Measurements from ENCODE around the gene PRSS37. TPM values are rescaled to one million over a fixed set of nuclear protein-coding genes. Genes with fewer than 3 reads are reported as not detected.

Gene PRSS37
- total and polyA plus RNA-seq, 2 of the 13 experiments (the other 11 are each of a cell fraction or from before 2014, with no cell fraction given), result not detected

- no peak for TF ChIP-seq ZBTB20 (CRISPR knock-in tag; IDR thresholded peaks at IDR 0.05; ENCODE audit: borderline replicate concordance, low read depth)
Measured at GRCh38 chr7:141889321-141889720, 48.0 kb upstream of the PRSS37 start (continued).

- no TSS peak for BruUV-seq (replicated peaks)
Measured at GRCh38 chr7:141884539-141885225, 43.4 kb upstream of the PRSS37 start.

More at GRCh38 chr7:141884539-141885225, 43.4 kb upstream of the PRSS37 start:
- no peak for ATAC-seq
- CTCF ChIA-PET (ENCODE audit: low intra/inter-chr PET ratio, low total read pairs), result no interaction called here
- no peak overlapping the region for H2AFZ ChIP-seq (ENCODE audit: low read length)
- DNase-seq (ENCODE audit: low spot score), result no peak
- TF ChIP-seq ARID2 (CRISPR knock-in tag; IDR thresholded peaks at IDR 0.05; ENCODE audit: borderline replicate concordance) (no peak), AKNA (CRISPR knock-in tag; IDR thresholded peaks at IDR 0.05; ENCODE audit: borderline replicate concordance) (no peak), ZNF7 (CRISPR knock-in tag; IDR thresholded peaks at IDR 0.05) (no peak), BRD4 (CRISPR knock-in tag; IDR thresholded peaks at IDR 0.05) (no peak), ZNF574 (CRISPR knock-in tag; IDR thresholded peaks at IDR 0.05) (no peak), NR2F2 (IDR thresholded peaks at IDR 0.05; ENCODE audit: borderline replicate concordance, low read depth) (no peak), ZNF530 (CRISPR knock-in tag; IDR thresholded peaks at IDR 0.05; ENCODE audit: low read depth) (no peak), ISL2 (CRISPR knock-in tag; IDR thresholded peaks at IDR 0.05) (no peak), PAX8 (CRISPR knock-in tag; IDR thresholded peaks at IDR 0.05; ENCODE audit: borderline replicate concordance) (no peak), ZNF160 (CRISPR knock-in tag; IDR thresholded peaks at IDR 0.05) (no peak)
- H3K36me3 ChIP-seq (replicated peaks in 1 of 2; ENCODE audit: control insufficient read depth in 1 of 2, insufficient read depth in 2 of 2, low read length in 2 of 2), result no peaks in the 10 kb centered on the region
- POLR2A ChIA-PET, result no interaction called here
- FAIRE-seq, result no peak
- no peaks in the 10 kb centered on the region for H3K79me2 ChIP-seq (ENCODE audit: insufficient read depth, low read length)
- no peak overlapping the region for H3K27ac ChIP-seq (ENCODE audit: extremely low read length, insufficient read depth, low read length)
- H3K9ac ChIP-seq (ENCODE audit: insufficient read depth, low read depth, low read length), result no peak overlapping the region
- H3K4me3 ChIP-seq (replicated peaks in 1 of 3; ENCODE audit: insufficient read depth in 1 of 3, low read depth in 2 of 3, low read length in 3 of 3), result no peak overlapping the region
- no peak overlapping the region for H3K4me2 ChIP-seq (ENCODE audit: low read depth, low read length)
- no peaks in the 10 kb centered on the region for H3K27me3 ChIP-seq (ENCODE audit: control insufficient read depth in 1 of 2, insufficient read depth in 2 of 2, low read length in 2 of 2)
- in situ Hi-C loops (cut with HindIII; ENCODE audit: extremely low pct_ligation_motif_present, low pct_unique_long_range_greater_than_20kb), result no loop called here
- H3K4me1 ChIP-seq (ENCODE audit: insufficient read depth, low read length), result no peaks in the 10 kb centered on the region
- intact Hi-C loops (cut with micrococcal nuclease; ENCODE audit: unreplicated experiment), result no loop called here
- no peaks in the 10 kb centered on the region for H4K20me1 ChIP-seq (ENCODE audit: insufficient read depth, low read length)
- H3K9me3 ChIP-seq (ENCODE audit: low read length), result no peaks in the 10 kb centered on the region
- WGBS (ENCODE audit: low lambda C conversion rate), result 54% methylated on average over 5 of the region's 5 CpGs

All from HepG2 (cell line).